Gastrocnemius medialis (tissue), 4 donors: ENCODE results near the gene ZFP1. TPM values are rescaled to one million over a fixed set of nuclear protein-coding genes. Genes with fewer than 3 reads are reported as not detected.
"Not testable (repeated sequence)": the region's sequence is repeated elsewhere in the genome, so short reads cannot be mapped to it uniquely, and the experiment has no call there.

Experiments
- ATAC-seq, 2 donors: fragments of 150-250 bp; one replicate each; pipeline ENCODE4 v1.9.1; 2016
- DNase-seq, 2 donors: peaks; one replicate each; pipeline ENCODE4 v3.0.0-alpha.2; 2019
- H3K27ac ChIP-seq, 4 donors: fragments of 200-600 bp; sonication (generic); 1 replicate in 1 of 4; 2 replicates in 3 of 4; pipeline ENCODE4 v1.5.1; 2016 to 2018; ENCODE audit warnings: mild to moderate bottlenecking in 2 of 4, moderate library complexity in 1 of 4
- H3K27me3 ChIP-seq, 3 donors: fragments of 200-600 bp; sonication (generic) in 2 of 3; 1 replicate in 1 of 3; 2 replicates in 2 of 3; pipeline versions ENCODE4 v1.5.1 to v1.6.0; 2016 to 2019; ENCODE audit warnings: mild to moderate bottlenecking in 1 of 3, moderate library complexity in 1 of 3
- H3K36me3 ChIP-seq, 2 donors: fragments of 200-600 bp; sonication (generic) in 1 of 2; one replicate each; pipeline ENCODE4 v1.5.1; 2017 to 2018
- H3K4me1 ChIP-seq, 2 donors: fragments of 200-600 bp; sonication (generic) in 1 of 2; one replicate each; pipeline ENCODE4 v1.5.1; 2016 to 2017; ENCODE audit warnings: mild to moderate bottlenecking in 2 of 2
- H3K4me3 ChIP-seq, 4 donors: fragments of 200-600 bp; sonication (generic) in 3 of 4; 1 replicate in 1 of 4; 2 replicates in 3 of 4; pipeline ENCODE4 v1.5.1; 2016 to 2019; ENCODE audit warnings: mild to moderate bottlenecking in 2 of 4
- H3K9me3 ChIP-seq, 3 donors: fragments of 200-600 bp; sonication (generic) in 2 of 3; 1 replicate in 1 of 3; 2 replicates in 2 of 3; pipeline ENCODE4 v1.5.1; 2016 to 2019
- POLR2A ChIP-seq, 2 donors: fragments of 450-650 bp; IDR thresholded peaks; one replicate each; pipeline ENCODE4 v1.6.1; 2017; ENCODE audit warnings: antibody characterized with exemption in 2 of 2, mild to moderate bottlenecking in 2 of 2, moderate library complexity in 2 of 2
- in situ Hi-C, 4 donors: fragments of 200-750 bp; cut with MboI; loops; one replicate each; pipeline versions ENCODE4 v1.15.0 to v1.8.0; 2017; ENCODE audit warnings: low sequenced_read_pairs in 4 of 4
- intact Hi-C: fragments of 100-400 bp; cut with DNase I; formaldehyde crosslinking; loops from one replicate; pipeline ENCODE4 v1.15.1; 2023; ENCODE audit warnings: low total_unique reads
- total RNA-seq, 4 donors: library from RNA; depleted of rRNA; stranded (reverse); fragments of >200 nt; gene quantifications; one replicate each; pipeline versions ENCODE4 v1.1.0 to v1.2.3, GENCODE V29; 2016
- TF ChIP-seq, protein P1 (sequence below), 5 experiments: fragments of 450-650 bp in 3 of 5; fragments of 200-600 bp in 2 of 5; sonication (generic) in 2 of 5; IDR thresholded peaks in 4 of 5; conservative IDR thresholded peaks in 1 of 5; 1 replicate in 4 of 5; 2 replicates in 1 of 5; pipeline ENCODE4 v1.5.1; 2016 to 2019; ENCODE audit warnings: antibody characterized with exemption in 5 of 5, mild to moderate bottlenecking in 3 of 5, moderate library complexity in 3 of 5

The ZFP1 gene
- total RNA-seq, 4 donors from 2014 or later = 4.1 to 11.0 (median 6.5) TPM

DNA sequence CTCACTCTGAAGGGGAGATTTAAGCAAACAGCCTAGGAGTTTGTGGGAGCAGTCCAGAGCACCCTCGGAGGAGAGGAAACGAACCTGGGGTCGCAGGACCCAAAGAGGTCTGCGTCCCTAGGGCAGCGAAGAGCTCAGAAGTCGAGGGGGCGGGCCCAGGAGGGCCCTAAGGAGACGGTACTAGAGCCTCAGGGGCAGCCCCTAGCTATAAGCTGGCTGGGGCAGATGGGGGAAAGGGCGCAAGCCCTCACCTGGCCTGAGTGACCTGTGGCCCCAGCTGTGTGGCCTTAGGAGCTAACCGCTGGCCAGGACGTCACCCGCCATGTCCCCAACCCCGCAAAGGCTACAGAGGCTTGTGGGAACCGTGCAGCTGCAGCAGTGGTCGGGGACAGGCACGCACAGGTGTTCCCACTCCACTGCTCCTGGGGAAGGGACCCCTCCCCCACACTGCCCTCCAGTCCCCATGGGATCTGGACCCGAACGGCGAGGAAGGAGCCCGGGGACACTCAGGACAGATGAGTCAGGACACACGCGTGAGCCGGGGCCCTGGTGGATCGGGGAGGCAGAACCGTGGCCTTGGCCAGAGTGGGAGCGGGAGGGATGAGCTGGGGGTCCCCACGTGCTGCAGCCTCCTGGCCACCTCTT, 60.7 kb downstream of the ZFP1 start:
- Histone ChIP-seq H3K36me3 (no peaks in the 10 kb centered on the region), H3K27ac (no peak overlapping the region), H3K4me1 (no peaks in the 10 kb centered on the region), H3K4me3 (no peak overlapping the region), H3K9me3 (no peaks in the 10 kb centered on the region), H3K27me3 (no peaks in the 10 kb centered on the region)
- in situ Hi-C loops = loop anchor here in 1 of 4 donors (25.0 kb wide), 1 partner anchor 553 kb away; no protein-coding TSS in a partner anchor
- TF ChIP-seq, protein P1, sequence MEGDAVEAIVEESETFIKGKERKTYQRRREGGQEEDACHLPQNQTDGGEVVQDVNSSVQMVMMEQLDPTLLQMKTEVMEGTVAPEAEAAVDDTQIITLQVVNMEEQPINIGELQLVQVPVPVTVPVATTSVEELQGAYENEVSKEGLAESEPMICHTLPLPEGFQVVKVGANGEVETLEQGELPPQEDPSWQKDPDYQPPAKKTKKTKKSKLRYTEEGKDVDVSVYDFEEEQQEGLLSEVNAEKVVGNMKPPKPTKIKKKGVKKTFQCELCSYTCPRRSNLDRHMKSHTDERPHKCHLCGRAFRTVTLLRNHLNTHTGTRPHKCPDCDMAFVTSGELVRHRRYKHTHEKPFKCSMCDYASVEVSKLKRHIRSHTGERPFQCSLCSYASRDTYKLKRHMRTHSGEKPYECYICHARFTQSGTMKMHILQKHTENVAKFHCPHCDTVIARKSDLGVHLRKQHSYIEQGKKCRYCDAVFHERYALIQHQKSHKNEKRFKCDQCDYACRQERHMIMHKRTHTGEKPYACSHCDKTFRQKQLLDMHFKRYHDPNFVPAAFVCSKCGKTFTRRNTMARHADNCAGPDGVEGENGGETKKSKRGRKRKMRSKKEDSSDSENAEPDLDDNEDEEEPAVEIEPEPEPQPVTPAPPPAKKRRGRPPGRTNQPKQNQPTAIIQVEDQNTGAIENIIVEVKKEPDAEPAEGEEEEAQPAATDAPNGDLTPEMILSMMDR (IDR thresholded peaks at IDR 0.05 in 4 of 5, conservative IDR thresholded peaks at IDR 0.05 in 1 of 5) = no peak
- TF ChIP-seq POLR2A (IDR thresholded peaks at IDR 0.05) = no peak
- DNase-seq (no peak), ATAC-seq (no peak)
- intact Hi-C loops = loop anchor here (10.0 kb wide), 1 partner anchor 436 kb away; the partner anchor contains the start of genes KARS1 and TERF2IP

GRCh38 chr16:75209514-75209913, 61.2 kb downstream of the ZFP1 start:
- not testable (repeated sequence) for H3K36me3 ChIP-seq, H3K27me3 ChIP-seq, DNase-seq, H3K4me1 ChIP-seq, H3K4me3 ChIP-seq, H3K27ac ChIP-seq, ATAC-seq, H3K9me3 ChIP-seq
- intact Hi-C loops = loop anchor here (10.0 kb wide), 1 partner anchor 435 kb away; the partner anchor contains the start of genes KARS1 and TERF2IP
- in situ Hi-C loops = loop anchor here in 1 of 4 donors (25.0 kb wide), 1 partner anchor 553 kb away; no protein-coding TSS in a partner anchor

DNA sequence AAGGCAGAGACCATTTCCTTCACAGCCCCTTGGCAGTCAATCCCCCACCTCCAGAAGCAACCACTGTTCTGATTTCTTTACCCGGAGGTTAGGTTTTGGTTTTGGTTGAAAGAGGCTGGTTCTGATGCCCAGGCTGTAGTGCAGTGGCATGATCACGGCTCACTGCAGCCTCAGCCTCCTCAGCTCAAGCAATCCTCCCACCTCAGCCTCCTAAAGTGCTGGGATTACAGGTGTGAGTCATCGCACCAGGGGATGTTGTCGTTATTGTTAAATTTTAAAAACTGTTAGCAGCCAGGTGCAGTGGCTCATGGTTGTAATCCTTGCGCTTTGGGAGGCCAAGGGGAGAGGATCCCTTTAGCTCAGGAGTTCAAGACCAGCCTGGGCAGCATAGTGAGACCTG, 61.6 kb downstream of the ZFP1 start:
- intact Hi-C loops = loop anchor here (10.0 kb wide), 1 partner anchor 435 kb away; the partner anchor contains the start of genes KARS1 and TERF2IP
- Histone ChIP-seq H3K4me3 (no peak overlapping the region), H3K4me1 (no peaks in the 10 kb centered on the region), H3K27me3 (no peaks in the 10 kb centered on the region), H3K36me3 (no peaks in the 10 kb centered on the region), H3K27ac (no peak overlapping the region), H3K9me3 (no peaks in the 10 kb centered on the region)
- DNase-seq = no peak
- in situ Hi-C loops = loop anchor here in 1 of 4 donors (25.0 kb wide), 1 partner anchor 552 kb away; no protein-coding TSS in a partner anchor
- TF ChIP-seq POLR2A (IDR thresholded peaks at IDR 0.05) = no peak
- TF ChIP-seq, protein P1 (IDR thresholded peaks at IDR 0.05 in 4 of 5, conservative IDR thresholded peaks at IDR 0.05 in 1 of 5) = no peak
- ATAC-seq = no peak

DNA sequence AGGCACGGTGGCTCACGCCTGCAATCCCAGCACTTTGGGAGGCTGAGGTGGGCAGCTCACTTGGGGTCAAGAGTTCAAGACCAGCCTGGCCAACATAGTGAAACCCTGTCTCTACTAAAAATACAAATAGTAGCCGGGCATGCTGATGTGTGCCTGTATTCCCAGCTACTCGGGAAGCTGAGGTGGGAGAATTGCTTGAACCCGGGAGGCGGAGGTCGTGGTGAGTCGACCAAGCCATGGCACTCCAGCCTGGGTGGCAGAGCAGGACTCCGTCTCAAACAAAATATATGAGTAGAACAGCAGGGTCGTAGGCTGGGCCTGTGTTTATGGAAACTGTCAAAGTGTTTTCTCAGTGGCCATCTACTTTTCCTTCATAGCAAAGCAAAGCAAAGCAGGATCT, 63.0 kb downstream of the ZFP1 start:
- H3K36me3 ChIP-seq, ATAC-seq, H3K9me3 ChIP-seq, intact Hi-C loops, DNase-seq, H3K27ac ChIP-seq, H3K27me3 ChIP-seq, H3K4me3 ChIP-seq, H3K4me1 ChIP-seq: not testable (repeated sequence)
- in situ Hi-C loops = loop anchor here in 1 of 4 donors (25.0 kb wide), 1 partner anchor 551 kb away; no protein-coding TSS in a partner anchor

- H3K27me3 ChIP-seq = no peaks in the 10 kb centered on the region
- DNase-seq = no peak
- H3K36me3 ChIP-seq = no peaks in the 10 kb centered on the region
- no peaks in the 10 kb centered on the region for H3K4me1 ChIP-seq
- intact Hi-C loops = no loop called here
- in situ Hi-C loops = loop anchor here in 1 of 4 donors (25.0 kb wide), 1 partner anchor 546 kb away; no protein-coding TSS in a partner anchor
- TF ChIP-seq, protein P1 (IDR thresholded peaks at IDR 0.05 in 4 of 5, conservative IDR thresholded peaks at IDR 0.05 in 1 of 5) = no peak
- no peak for TF ChIP-seq POLR2A (IDR thresholded peaks at IDR 0.05)
- H3K9me3 ChIP-seq = no peaks in the 10 kb centered on the region
- ATAC-seq = no peak
- no peak overlapping the region for H3K4me3 ChIP-seq
- H3K27ac ChIP-seq = no peak overlapping the region
Observed at GRCh38 chr16:75216127-75216526, 67.8 kb downstream of the ZFP1 start.
